Right kidney (tissue), 1 donor: ENCODE results near the gene MT3.
"Not testable (repeated sequence)": the region's sequence is repeated elsewhere in the genome, so short reads cannot be mapped to it uniquely, and the experiment has no call there.

Experiments
- DNase-seq: peaks from one replicate; pipeline ENCODE4 v3.0.0-alpha.2; 2016

Gene MT3

DNA sequence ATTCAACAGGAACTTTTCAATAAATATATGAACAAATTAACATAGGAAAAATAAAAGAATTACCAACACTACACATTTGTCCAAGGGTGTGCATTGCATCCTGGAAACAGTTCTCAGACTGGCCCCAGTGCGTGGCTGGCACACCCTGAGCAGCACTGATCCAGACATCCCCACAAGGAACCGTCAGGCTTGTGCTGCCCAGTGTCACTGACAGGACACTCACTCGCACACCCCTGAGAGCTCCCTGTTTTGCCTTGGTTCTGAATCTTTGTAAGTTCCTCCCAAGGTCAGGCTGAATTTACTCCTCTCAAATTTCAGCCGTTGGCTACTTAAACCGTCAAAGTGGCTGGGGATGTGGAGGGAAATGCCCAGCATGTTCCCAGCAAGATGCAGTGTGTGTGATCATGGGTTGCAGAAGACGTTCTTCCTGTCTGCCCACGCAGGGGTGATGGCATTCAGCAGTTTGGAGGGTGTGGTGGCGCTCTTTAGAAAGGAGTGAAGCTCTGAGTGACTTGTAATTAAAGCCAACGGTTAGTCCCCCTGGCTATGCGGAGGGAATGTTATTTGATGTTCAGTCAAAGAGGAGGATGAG, 20.8 kb downstream of the MT3 start:
- no peak for DNase-seq

DNA sequence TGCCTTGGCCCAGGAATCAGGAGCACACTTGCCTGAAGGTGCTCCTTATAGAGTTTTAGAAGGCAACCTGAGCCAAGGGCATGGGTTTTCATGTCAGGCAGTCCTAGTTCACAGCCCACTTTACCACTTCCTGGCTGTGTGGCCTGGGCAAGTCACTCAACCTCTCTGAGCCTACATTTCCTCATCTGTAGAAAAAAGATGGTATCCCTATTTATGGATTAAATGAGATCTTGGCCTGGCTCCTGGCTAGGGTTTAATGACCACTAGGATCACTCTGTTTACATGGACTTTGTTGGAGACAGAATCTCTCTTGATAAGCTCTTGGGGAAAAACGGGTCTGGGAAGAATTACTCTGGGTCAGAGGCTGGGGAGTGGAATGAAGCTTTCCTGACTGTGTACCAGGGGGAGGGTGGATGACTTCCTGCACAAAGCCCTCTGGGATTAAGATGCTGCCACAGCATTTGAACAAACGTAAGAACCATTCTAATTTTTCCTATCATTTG, 21.3 kb downstream of the MT3 start:
- DNase-seq, result no peak

DNA sequence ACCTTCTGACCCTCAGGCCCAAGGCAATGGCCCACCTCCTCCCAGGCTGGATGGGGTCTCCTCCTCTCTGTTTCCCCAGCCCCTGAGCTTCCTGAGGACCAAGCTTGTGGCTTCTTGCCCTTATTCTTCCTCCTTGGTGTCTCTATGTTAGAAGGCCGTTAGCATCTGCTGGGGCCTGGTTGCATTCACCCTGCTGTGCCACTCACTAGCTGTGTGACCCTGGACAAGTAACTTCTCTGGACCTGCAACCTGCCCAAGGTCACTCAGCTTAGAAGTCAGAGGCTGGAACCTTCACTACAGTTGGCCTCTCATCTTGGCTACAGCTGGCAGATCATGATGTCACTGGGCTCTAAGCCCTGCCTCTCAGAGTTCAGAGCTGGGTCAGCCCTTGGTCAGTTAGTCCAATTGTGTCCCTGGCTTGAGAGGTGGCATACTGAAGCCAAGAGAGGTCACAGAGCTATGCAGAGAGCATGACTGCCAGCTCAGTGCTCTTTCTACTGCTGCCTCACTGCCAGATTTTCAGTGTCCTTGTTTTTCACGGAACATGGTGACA, 22.0 kb downstream of the MT3 start:
- no peak for DNase-seq

DNA sequence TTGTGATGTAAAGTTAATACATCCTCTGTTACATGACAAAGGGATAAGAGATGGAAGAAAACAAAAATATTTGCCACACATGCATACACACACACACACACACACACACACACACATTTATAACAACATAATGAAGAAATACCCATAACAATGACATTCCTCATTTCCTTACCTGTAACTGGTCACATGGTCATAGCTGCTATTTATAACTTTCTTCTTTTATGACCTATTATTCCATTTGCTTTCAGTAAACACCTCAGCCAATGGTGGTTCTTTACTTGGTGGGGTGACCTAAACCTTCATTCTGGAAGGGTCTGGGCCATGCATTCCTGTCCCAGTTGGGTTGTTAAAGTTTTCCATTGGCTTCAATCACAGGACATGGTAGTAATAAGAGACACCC, 24.4 kb downstream of the MT3 start:
- no peak for DNase-seq

DNA sequence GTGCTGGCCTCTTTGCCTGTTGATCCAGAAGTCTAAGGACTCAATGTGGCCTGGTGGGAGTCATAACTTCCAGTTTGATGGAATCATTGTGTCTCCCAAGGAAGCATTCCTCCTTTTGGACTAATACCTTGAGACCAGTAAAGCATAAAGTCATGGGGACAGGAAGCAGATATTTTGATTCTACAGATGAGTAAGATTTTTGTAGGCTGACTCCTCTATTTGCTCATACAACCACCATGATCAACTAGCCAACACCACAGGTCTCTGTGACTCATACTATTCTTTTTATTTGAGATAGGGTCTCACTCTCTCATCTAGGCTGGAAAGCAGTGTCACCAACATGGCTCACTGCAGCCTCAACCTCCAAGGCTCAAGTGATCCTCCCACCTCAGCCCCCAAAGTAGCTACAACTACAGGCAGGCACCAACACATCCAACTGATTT, 25.2 kb downstream of the MT3 start:
- no peak for DNase-seq

DNA sequence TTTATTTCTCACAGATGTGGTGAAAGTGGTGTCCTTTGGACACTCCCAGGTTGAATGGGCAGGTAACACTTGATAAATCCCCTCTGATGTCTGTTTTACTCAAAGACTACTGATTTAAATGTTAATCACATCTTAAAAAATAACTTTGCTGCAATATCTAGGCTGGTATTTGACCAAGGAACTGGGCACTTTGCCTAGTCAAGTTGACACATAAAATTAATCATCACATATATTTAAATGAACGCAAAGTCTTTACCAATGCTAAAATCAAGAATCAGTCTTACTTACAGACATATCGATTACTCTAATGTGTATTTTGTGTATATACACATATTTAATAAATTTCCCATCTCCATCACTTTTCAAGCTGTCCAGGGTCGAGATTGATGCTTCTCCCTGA, 26.0 kb downstream of the MT3 start:
- no peak for DNase-seq

DNA sequence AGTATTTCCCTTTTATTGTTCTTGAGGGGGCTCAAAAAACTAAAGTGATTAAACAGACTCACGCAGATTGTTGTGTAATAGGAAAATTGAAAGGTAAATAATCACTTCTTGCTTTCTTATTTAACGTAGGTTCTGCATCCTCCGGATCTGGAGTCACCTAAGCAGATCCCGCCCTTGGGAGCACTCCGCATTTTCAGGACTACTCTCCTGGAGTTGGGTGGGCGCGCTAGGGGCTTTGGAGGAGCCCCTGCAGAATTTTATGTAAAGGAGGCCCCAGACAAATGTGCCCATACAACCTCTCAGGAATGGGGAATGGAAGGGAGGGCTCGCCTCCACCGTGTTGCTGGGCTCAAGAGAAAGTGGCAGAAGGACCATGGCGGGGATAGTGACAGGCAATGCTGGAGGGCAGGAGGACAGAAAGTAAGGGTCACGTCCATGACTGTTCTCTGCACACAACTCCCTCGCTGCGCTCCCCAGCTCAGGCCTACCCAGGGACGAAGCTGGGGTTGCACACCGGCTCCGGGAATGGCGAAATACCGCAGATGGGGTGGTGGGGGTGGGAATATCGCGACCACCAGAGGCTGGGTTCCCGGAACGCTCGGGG, 27.4 kb downstream of the MT3 start:
- DNase-seq, result no peak

DNA sequence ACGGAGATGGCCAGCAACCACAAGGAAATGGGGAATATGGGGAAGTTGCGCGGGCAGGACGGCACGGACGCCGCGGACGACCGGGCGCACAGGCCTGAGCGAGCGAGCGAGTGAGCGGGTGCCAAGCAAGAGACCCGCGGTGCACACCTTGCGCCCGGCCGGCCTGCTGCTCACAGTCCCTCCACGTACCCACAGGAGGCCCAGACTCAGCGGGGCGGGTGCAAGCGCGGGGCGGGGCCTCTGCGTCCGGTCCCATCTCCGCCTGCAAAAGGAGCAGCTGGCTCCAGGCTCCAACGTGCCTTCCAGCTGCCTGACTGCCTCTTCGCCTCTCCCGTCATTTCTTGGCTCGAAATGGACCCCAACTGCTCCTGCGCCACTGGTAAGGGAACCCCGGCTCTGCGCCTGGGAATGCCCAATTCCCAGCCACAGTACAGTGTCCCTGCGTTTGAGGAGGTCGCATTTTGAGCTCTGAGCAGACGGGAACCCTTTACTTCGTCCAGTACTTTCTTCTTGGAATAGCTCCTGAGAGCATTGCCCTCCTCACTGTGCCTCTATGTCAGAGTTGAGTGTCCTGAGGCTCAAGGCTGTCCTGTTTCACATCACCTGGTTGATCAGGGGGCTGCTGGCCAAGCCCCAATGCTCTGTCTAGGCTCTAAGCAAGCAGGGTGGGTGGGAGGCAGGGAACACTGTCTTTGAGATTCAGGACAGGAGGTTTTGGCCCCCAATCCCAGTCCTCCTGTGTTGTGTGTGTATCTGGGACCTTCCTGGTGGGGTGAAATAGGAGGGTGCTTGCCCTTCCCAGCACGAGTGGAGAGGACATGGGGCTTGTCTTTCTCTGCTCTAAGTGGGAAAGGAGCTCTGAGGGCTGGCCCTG, 28.1 kb downstream of the MT3 start:
- peak; percentile 61 for DNase-seq

DNA sequence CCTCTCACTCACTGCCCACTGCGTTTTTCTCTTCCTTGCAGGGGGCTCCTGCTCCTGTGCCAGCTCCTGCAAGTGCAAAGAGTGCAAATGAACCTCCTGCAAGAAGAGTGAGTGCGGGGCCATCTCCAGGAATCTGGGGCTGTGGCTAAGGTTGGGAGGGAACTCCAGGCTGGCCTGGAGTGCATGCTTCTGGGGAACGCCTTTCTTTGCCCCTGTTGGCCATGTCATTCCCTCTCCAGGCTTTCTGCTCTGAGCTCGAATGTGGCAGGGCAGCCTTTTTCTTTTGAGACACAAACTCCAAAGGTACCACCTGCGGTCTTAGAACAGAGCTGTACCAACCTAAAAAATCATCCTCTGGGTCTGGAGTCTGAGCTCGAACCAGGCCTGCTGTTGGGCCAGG, 28.8 kb downstream of the MT3 start:
- DNase-seq, result no peak

DNA sequence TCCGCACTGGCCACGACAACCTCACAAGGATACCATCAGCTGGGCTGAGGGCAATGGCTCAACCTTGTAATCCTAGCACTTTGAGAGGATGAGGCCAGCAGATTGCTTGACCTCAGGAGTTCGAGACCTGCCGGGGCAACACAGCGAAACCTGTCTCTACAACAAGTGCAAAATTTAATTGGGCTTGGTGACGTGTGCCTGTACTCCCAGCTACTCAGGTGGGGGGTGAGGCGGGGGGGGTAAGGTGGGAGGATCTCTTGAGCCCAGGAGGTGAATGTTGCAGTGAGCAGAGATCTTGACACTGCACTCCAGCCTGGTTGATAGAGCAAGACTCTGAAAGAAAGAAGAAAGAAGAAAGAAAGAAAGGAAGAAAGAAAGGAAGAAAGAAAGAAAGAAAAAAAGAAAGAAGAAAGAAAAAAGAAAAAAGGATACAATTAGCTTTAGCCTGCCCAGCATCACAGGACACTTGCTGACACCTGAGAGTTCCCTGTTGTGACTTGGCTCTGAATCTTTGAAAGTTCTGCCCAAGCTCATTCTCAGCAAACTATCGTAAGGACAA, 31.1 kb downstream of the MT3 start:
- no peak for DNase-seq

DNA sequence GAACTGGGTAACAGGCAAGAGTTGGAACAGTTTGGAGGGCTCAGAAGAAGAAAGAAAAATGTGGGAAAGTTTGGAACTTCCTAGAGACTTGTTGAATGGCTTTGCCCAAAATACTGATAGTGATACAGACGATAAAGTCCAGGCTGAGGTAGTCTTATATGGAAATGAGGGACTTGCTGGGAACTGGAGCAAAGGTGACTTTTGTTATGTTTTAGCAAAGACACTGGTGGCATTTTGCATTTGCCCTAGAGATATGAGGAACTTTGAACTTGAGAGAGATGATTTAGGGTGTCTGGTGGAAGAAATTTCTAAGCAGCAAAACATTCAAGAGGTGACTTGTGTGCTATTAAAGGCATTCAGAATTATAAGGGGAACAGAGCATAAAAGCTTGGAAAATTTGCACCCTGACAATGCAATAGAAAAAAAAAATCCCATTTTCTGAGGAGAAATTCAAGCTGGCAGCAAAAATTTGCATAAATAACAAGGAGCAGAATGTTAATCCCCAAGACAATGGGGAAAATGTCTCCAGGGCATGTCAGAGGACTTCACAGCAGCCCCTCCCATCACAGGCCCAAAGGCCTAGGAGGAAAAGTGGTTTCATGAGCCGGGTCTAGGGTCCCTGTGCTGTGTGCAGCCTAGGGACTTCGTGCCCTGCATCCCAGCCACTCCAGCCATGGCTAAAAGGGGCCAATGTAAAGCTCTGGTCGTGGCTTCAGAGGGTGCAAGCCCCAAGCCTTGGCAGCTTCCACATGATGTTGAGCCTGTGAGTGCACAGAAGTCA, 32.5 kb downstream of the MT3 start:
- DNase-seq, result not testable (repeated sequence)

DNA sequence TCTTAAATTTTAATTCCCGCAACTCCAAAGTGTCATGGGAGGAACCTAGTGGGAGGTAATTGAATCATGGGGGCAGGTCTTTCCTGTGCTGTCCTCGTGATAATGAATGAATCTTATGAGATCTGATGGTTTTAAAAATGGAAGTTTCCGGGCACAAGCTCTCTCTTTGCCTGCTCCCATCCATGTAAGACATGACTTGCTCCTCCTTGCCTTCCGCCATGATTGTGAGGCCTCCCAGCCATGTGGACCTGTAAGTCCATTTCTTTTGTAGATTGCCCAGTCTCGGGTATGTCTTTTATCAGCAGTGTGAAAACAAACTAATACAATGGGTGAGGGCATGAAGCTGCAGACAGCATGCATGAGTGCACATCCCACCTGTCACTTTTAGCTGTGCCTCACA, 33.9 kb downstream of the MT3 start:
- not testable (repeated sequence) for DNase-seq

DNA sequence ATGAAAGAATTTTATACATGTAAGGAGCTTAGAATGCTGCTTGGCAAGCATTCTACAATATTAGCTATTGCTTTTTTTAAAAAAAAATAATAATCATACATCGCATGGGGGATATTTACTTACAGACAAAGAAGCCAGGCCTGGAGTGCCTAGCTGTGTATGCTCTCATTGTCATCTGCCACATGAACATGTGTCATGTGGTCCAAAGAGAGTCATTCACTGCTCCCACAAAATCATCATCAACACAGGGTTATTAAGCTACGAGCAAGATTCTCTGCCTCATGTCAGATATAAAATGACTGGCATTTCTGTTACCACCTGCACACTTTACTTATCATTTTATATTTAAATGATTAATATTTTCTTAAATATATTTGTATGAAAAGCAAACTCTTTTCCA, 34.3 kb downstream of the MT3 start:
- no peak for DNase-seq

DNA sequence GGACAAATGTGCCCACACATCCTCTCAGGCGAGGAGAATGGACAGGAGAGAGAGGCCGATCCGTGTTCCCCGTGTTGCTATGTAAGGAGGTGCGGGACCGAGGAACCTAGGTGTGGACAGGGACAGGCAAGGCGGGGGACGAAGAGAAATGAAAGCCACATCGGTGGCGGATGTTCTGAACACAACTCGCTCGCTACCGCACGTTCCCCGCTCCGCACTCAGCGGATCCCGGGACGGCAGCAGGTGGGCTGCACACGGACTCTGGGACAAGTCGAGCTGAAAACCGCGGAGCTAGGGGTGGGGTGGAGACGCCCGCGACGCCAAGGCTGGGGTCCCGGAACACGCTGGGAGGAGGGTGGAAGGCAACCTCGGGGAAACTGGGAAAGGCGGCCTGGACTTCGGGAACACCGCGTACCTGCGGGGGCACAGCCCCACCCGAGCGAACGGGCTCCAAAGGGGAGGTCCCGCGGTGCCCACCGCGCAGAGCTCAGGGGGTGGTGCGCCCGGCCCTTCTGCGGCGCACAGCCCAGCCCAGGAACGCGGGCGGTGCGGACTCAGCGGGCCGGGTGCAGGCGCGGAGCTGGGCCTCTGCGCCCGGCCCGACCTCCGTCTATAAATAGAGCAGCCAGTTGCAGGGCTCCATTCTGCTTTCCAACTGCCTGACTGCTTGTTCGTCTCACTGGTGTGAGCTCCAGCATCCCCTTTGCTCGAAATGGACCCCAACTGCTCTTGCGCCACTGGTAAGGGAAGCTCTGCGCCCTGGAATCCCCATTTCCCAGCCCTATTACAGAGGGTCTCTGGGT, 36.0 kb downstream of the MT3 start, which contains the start of gene MT1E:
Gene MT1E, plus strand, starts transcription at position 642 of the 803 bp plus-strand sequence. Its CDS starts 71 bp downstream, at position 713.
- peak; percentile 72 for DNase-seq

DNA sequence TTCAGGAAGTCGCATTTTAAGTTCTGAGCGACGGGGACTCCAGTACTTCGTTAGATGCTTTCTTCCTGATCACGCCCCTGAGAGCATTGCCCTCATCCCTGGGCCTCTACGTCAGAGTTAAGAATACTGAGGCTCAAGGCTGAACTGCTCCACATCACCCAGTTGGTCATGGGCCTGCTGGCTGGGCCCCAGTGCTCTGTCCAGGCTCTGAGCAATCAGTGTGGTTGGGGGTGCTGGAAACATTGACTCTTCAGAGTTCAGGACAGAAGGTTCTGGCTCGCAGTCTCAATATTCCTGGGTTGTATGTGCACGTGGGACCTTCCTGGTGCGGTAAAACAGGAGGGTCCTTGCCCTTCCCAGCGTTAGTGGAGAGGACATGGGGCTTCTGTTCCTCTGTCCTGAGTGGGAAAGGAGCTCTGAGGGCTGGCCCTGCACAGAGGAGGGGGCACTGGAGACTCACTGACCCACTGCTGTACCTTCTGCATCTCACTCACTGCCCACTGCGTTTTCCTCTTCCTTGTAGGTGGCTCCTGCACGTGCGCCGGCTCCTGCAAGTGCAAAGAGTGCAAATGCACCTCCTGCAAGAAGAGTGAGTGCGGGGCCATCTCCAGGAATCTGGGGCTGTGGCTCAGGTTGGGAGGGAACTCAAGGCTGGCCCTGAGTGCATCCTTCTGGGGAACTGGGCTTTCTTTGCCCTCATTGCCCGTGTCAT, 36.8 kb downstream of the MT3 start:
- no peak for DNase-seq

DNA sequence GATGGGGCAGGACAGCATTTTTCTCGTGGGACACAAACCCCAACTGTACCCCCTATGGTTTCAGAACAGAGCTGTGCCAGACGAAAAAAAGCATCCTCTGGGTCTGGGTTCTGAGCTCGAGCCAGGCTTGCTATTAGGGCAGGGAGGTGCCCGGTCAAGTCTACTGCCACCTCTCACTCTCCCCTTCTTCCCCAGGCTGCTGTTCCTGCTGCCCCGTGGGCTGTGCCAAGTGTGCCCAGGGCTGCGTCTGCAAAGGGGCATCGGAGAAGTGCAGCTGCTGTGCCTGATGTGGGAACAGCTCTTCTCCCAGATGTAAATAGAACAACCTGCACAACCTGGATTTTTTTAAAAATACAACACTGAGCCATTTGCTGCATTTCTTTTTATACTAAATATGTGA, 37.4 kb downstream of the MT3 start:
- DNase-seq, result no peak

DNA sequence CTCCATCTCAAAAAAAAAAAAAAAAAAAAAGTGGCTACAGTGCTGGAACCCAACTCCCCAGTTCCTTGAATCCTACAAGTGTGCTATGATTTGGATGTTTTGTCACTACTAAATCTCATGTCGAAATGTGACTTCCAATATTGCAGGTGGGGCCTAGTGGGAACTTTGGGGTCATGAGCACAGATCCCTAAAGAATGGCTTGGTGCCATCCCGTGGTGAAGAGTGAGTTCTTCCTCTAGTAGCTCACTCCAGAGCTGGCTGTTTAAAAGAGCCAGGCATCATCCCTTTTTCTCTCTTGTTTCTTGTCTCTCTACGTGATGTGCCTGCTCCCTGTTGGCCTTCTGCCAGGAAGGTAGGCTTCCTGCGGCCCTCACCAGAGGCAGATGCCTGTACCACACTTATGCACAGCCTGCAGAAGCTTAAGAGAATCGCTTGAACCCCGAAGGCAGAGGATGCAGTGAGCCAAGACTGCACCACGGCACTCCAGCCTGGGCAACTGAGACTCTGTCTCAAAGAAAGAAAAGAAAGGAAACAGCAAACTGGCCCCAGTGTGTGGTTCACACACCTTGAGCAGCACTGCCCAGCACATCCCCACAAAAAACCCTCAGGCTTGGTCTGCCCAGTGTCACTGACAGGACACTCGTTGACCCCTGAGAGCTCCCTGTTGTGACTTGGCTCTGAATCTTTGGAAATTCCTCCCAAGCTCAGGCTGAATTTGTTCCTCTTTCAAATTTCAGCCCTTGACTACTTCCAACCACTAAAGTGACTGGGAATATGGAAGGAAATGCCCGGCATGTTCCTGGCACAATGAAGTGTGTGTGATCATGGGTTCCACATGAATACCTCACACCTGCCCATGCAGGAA, 39.4 kb downstream of the MT3 start:
- DNase-seq, result no peak

DNA sequence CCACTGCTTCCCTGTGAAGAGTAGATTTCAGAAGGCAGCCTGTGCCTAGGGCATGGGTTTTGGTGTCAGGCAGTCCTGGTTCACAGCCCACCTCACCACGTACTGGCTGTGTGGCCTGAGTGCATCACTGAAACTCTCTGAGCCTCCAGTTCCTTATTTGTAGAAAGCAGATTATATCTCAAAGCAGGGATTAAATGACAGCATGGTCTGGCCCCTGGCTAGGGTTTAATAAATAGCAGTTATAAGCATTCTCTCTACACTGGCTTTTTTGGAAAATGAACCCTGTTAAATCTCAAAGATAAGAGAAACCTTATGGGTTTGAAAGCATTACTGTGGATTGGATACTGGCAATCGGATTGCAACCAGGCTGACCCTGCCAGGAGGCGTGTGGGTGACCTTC, 40.2 kb downstream of the MT3 start:
- no peak for DNase-seq

DNA sequence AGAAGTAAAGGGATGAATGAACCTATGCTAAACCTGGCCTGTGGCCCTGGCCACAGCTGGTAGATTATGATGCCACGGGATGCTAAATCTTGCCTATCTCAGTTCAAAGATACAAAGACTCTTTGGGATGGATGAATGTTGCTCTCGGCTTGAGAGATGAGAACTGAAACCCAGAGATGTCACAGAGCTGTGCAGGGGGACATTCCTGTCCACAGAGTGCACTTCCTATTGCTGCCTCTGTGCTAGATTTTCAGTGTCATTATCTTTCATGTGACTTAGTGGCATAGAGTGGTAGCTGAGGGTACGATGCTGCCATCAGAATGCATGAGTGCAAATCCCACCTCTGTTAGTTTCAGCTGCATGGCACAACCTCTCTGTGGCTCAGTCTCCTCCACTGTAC, 40.8 kb downstream of the MT3 start:
- no peak for DNase-seq
